ENCODE data around the gene ZDHHC21. TPM values are rescaled to one million over a fixed set of nuclear protein-coding genes. Genes with fewer than 3 reads are reported as not detected.

Gene ZDHHC21
- total and polyA plus RNA-seq, 8 donors = 2.8 to 7.2 (median 3.8) TPM

- no peak overlapping the region for H3K4me3 ChIP-seq
- WGBS, 2 donors = 13 to 16% methylated on average over 1 of the region's 1 CpG
- no peaks in the 10 kb centered on the region for H3K36me3 ChIP-seq
- no peak for FAIRE-seq
- DNase-seq = no peak
- no peaks in the 10 kb centered on the region for H3K9me3 ChIP-seq
- no peaks in the 10 kb centered on the region for H3K27me3 ChIP-seq
- H3K27ac ChIP-seq = no peak overlapping the region
- intact Hi-C loops (cut with DNase I) = no loop called here
- peak in 3 of 4 donors; percentile 58 to 64 (median 63) for ATAC-seq
- TF ChIP-seq CTCF (IDR thresholded peaks at IDR 0.05) = no peak
- peaks cover 0 to 14% (median 0%) of the 10 kb centered on the region in 3 donors for H3K4me1 ChIP-seq
These were observed 65.7 kb downstream of the ZDHHC21 start for GRCh38 chr9:14627513-14627912.

- Histone ChIP-seq H3K4me3 (no peak overlapping the region), H3K27ac (no peak overlapping the region), H3K9me3 (no peaks in the 10 kb centered on the region), H3K27me3 (no peaks in the 10 kb centered on the region), H3K36me3 (no peaks in the 10 kb centered on the region), H3K4me1 (peaks cover 0 to 12% (median 11%) of the 10 kb centered on the region in 3 donors)
- no peak for TF ChIP-seq CTCF (IDR thresholded peaks at IDR 0.05)
- intact Hi-C loops (cut with DNase I) = no loop called here
- no peak for FAIRE-seq
- ATAC-seq = no peak
- DNase-seq = no peak
- 78 to 83% methylated on average over 8 of the region's 8 CpGs for WGBS, 2 donors
These were observed 74.3 kb downstream of the ZDHHC21 start for GRCh38 chr9:14618836-14619420.

- Histone ChIP-seq H3K4me1 (peaks cover 0 to 12% (median 11%) of the 10 kb centered on the region in 3 donors), H3K4me3 (no peak overlapping the region), H3K36me3 (no peaks in the 10 kb centered on the region), H3K27me3 (no peaks in the 10 kb centered on the region), H3K9me3 (no peaks in the 10 kb centered on the region), H3K27ac (no peak overlapping the region)
- FAIRE-seq (peak; percentile 89), DNase-seq (no peak), ATAC-seq (peak in 3 of 4 donors; percentile 80 to 85 (median 83))
- peak; percentile 5 to 42 (median 38) for TF ChIP-seq CTCF (IDR thresholded peaks at IDR 0.05)
- intact Hi-C loops (cut with DNase I) = no loop called here
- 47 to 54% methylated on average over 3 of the region's 3 CpGs for WGBS, 2 donors
These were observed 76.8 kb downstream of the ZDHHC21 start for GRCh38 chr9:14616188-14616982.

GRCh38 chr9:14608540-14608939 is 84.7 kb downstream of the ZDHHC21 start:
- Histone ChIP-seq H3K4me3 (no peak overlapping the region), H3K9me3 (no peaks in the 10 kb centered on the region), H3K4me1 (no peaks in the 10 kb centered on the region), H3K27ac (no peak overlapping the region), H3K36me3 (no peaks in the 10 kb centered on the region), H3K27me3 (no peaks in the 10 kb centered on the region)
- 76 to 88% methylated on average over 2 of the region's 2 CpGs for WGBS, 2 donors
- ATAC-seq = no peak
- TF ChIP-seq CTCF (IDR thresholded peaks at IDR 0.05) = no peak
- FAIRE-seq = no peak
- no peak for DNase-seq
- intact Hi-C loops (cut with DNase I) = no loop called here
